Endothelial cell of umbilical vein (primary cell): ENCODE results near the gene DNAJB8. TPM values are rescaled to one million over a fixed set of nuclear protein-coding genes. Genes with fewer than 3 reads are reported as not detected.

Experiments used
- BruUV-seq: library from RNA; stranded (reverse); fragments of 400-500 nt; replicated peaks from 2 replicates; lab custom pipeline; 2021; lab: Mats Ljungman, UMichigan
- CTCF ChIA-PET: fragments of 300-600, 350-600 bp; sonication (Branson Sonifier 250); formaldehyde crosslinking; loops from one replicate; lab custom pipeline; 2021; ENCODE audit warnings: antibody characterized with exemption, inconsistent platforms; lab: Charles Lee
- POLR2A ChIA-PET: fragments of 300-600, 350-600 bp; sonication (Branson Sonifier 250); formaldehyde crosslinking; loops from one replicate; lab custom pipeline; 2021; ENCODE audit warnings: antibody characterized with exemption, inconsistent platforms; lab: Charles Lee
- DNase-seq: peaks from one replicate; pipeline ENCODE4 v3.0.0-alpha.2; 2011; ENCODE audit warnings: low read depth, low spot score
- FAIRE-seq: peaks from 2 replicates; lab custom pipeline; 2011; peaks lifted over from hg19 to GRCh38; lab: Jason Lieb, UNC
- H2AFZ ChIP-seq: 2 replicates; pipeline ENCODE4 v1.6.0; 2012; ENCODE audit warnings: low read depth, low read length, control low read depth, inconsistent platforms
- H3K27ac ChIP-seq: 2 replicates; pipeline ENCODE4 v1.5.1; 2011; ENCODE audit warnings: low read depth, mild to moderate bottlenecking, control low read depth, low read length, moderate library complexity; ENCODE audit not compliant: insufficient read depth
- H3K27me3 ChIP-seq, 2 experiments: 2 replicates each; pipeline versions ENCODE4 v1.6.0 to v1.6.1; 2011; ENCODE audit warnings: low read length in 2 of 2, mixed read lengths in 1 of 2; ENCODE audit not compliant: control insufficient read depth in 2 of 2, insufficient read depth in 2 of 2
- H3K36me3 ChIP-seq, 2 experiments: 2 replicates in 1 of 2; 3 replicates in 1 of 2; pipeline ENCODE4 v1.5.1; 2011; ENCODE audit warnings: low read length in 2 of 2, mild to moderate bottlenecking in 1 of 2, moderate library complexity in 1 of 2; ENCODE audit not compliant: control insufficient read depth in 2 of 2, insufficient read depth in 2 of 2; ENCODE audit errors: extremely low read depth in 1 of 2
- H3K4me1 ChIP-seq: 3 replicates; pipeline ENCODE4 v1.5.1; 2011; ENCODE audit warnings: mild to moderate bottlenecking, low read length; ENCODE audit not compliant: control insufficient read depth, insufficient read depth; ENCODE audit errors: extremely low read depth
- H3K4me2 ChIP-seq: 2 replicates; pipeline ENCODE4 v1.6.1; 2011; ENCODE audit warnings: low read length, control low read depth, mixed read lengths; ENCODE audit not compliant: insufficient read depth
- H3K4me3 ChIP-seq, 3 experiments: fragments of 200-600 bp in 1 of 3; sonication (generic), shearing (Covaris generic) in 1 of 3; replicated peaks in 1 of 3; 2 replicates each; pipeline ENCODE4 v1.5.1; 2011 to 2016; ENCODE audit warnings: control low read depth in 3 of 3, low read length in 3 of 3, mild to moderate bottlenecking in 2 of 3, inconsistent platforms in 1 of 3, low read depth in 1 of 3, moderate library complexity in 1 of 3; ENCODE audit not compliant: insufficient read depth in 1 of 3
- H3K79me2 ChIP-seq: 2 replicates; pipeline ENCODE4 v1.6.0; 2012; ENCODE audit warnings: low read length, inconsistent platforms; ENCODE audit not compliant: control insufficient read depth, insufficient read depth
- H3K9ac ChIP-seq: replicated peaks from 2 replicates; pipeline ENCODE3; 2011; ENCODE audit warnings: low read length, control low read depth; ENCODE audit not compliant: insufficient read depth; ENCODE audit errors: extremely low read depth
- H3K9me1 ChIP-seq: replicated peaks from 3 replicates; pipeline ENCODE4 v1.6.0; 2011; ENCODE audit warnings: mild to moderate bottlenecking, low read length; ENCODE audit not compliant: control insufficient read depth, insufficient read depth; ENCODE audit errors: extremely low read depth
- H3K9me3 ChIP-seq: replicated peaks from 2 replicates; pipeline ENCODE4 v1.5.1; 2012; ENCODE audit warnings: low read length, inconsistent platforms; ENCODE audit not compliant: control insufficient read depth, insufficient read depth
- H4K20me1 ChIP-seq: replicated peaks from 2 replicates; pipeline ENCODE3; 2011; ENCODE audit warnings: mild to moderate bottlenecking, low read length; ENCODE audit not compliant: control insufficient read depth, insufficient read depth; ENCODE audit errors: extremely low read depth
- CTCF ChIP-seq, 2 donors: IDR thresholded peaks; 1 replicate in 1 of 2; 2 replicates in 1 of 2; pipeline ENCODE4 v1.5.1; 2011; ENCODE audit warnings: low read length in 2 of 2, mild to moderate bottlenecking in 2 of 2, moderate library complexity in 2 of 2, control low read depth in 1 of 2, inconsistent platforms in 1 of 2, low read depth in 1 of 2; ENCODE audit not compliant: insufficient read depth in 1 of 2; ENCODE audit errors: extremely low read depth in 1 of 2
- EZH2 ChIP-seq: IDR thresholded peaks from 2 replicates; pipeline ENCODE4 v1.6.1; 2012; ENCODE audit warnings: borderline replicate concordance, low read depth, mild to moderate bottlenecking, moderate library complexity, low read length, inconsistent platforms; ENCODE audit not compliant: severe bottlenecking
- FOS ChIP-seq: IDR thresholded peaks from 2 replicates; pipeline ENCODE4 v1.6.1; 2011; ENCODE audit warnings: mild to moderate bottlenecking, low read length, moderate library complexity, borderline replicate concordance; ENCODE audit not compliant: insufficient read depth
- GATA2 ChIP-seq: IDR thresholded peaks from 2 replicates; pipeline ENCODE4 v1.7.0; 2011; ENCODE audit warnings: low read depth, mild to moderate bottlenecking, moderate library complexity, mixed read lengths, low read length; ENCODE audit not compliant: insufficient read length, insufficient read depth
- JUN ChIP-seq: IDR thresholded peaks from 2 replicates; pipeline ENCODE4 v1.6.1; 2011; ENCODE audit warnings: borderline replicate concordance, low read depth; ENCODE audit not compliant: insufficient read length, insufficient read depth
- MAX ChIP-seq: IDR thresholded peaks from 2 replicates; pipeline ENCODE4 v1.6.1; 2011; ENCODE audit not compliant: insufficient read depth, insufficient read length
- MYC ChIP-seq: IDR thresholded peaks from one replicate; pipeline ENCODE4 v1.6.1; 2011; ENCODE audit warnings: mild to moderate bottlenecking, low read depth, low read length
- POLR2A ChIP-seq: IDR thresholded peaks from 2 replicates; pipeline ENCODE4 v1.6.1; 2012; ENCODE audit warnings: low read depth, mild to moderate bottlenecking, control low read depth, low read length
- POLR2AphosphoS5 ChIP-seq: IDR thresholded peaks from 2 replicates; pipeline ENCODE4 v1.6.1; 2012; ENCODE audit warnings: low read depth, mild to moderate bottlenecking, control low read depth, low read length, moderate library complexity; ENCODE audit not compliant: insufficient read depth
- dilution Hi-C: fragments of 300-500 bp; cut with MboI; formaldehyde crosslinking; loops from one replicate; pipeline ENCODE4 v1.15.0; 2019; ENCODE audit warnings: low sequenced_read_pairs; ENCODE audit not compliant: extremely low pct_ligation_motif_present
- intact Hi-C: fragments of 100-400 bp; cut with micrococcal nuclease; formaldehyde crosslinking; loops from one replicate; pipeline ENCODE4 v1.10.0; 2022
- polyA plus RNA-seq, 4 experiments: library from polyadenylated mRNA; depleted of rRNA in 3 of 4; stranded (reverse) in 3 of 4; unstranded in 1 of 4; fragments of >200 nt; gene quantifications; 2 replicates each; pipeline versions ENCODE4 v1.2.1 to v1.2.3, GENCODE V29; 2011 to 2012; ENCODE audit warnings: missing spikeins in 1 of 4
- total RNA-seq: library from RNA; stranded (reverse); gene quantifications from 2 replicates; pipeline ENCODE4 v1.2.3, GENCODE V29; 2021

DNAJB8 gene
- total and polyA plus RNA-seq, 2 donors (not counting 3 experiments of a cell fraction or from before 2014, with no cell fraction given) = not detected

GRCh38 chr3:128504533-128504915 lies 37.8 kb upstream of the DNAJB8 start:
- Histone ChIP-seq H4K20me1 (no peaks in the 10 kb centered on the region), H3K4me2 (no peak overlapping the region), H3K4me1 (no peaks in the 10 kb centered on the region), H2AFZ (no peak overlapping the region), H3K4me3 (no peak overlapping the region), H3K36me3 (no peaks in the 10 kb centered on the region), H3K27me3 (peaks cover 0 to 5% of the 10 kb centered on the region in 2 experiments), H3K9ac (no peak overlapping the region), H3K27ac (no peak overlapping the region), H3K9me1 (no peaks in the 10 kb centered on the region), H3K79me2 (no peaks in the 10 kb centered on the region), H3K9me3 (no peaks in the 10 kb centered on the region)
- no TSS peak for BruUV-seq
- TF ChIP-seq MAX = no peak
- no peak for TF ChIP-seq POLR2A
- TF ChIP-seq EZH2 = no peak
- TF ChIP-seq CTCF (IDR thresholded peaks at IDR 0.05; ENCODE audit: extremely low read depth in 1 of 2, insufficient read depth in 1 of 2, low read depth in 1 of 2, low read length in 2 of 2) = no peak
- no peak for TF ChIP-seq MYC
- TF ChIP-seq GATA2 = no peak
- no peak for TF ChIP-seq JUN
- no peak for TF ChIP-seq POLR2AphosphoS5
- TF ChIP-seq FOS = no peak
- POLR2A ChIA-PET = no interaction called here
- no peak for FAIRE-seq
- CTCF ChIA-PET = interaction anchor here (0.7 kb wide), 1 partner anchor 46 kb away, joined by 3 read pairs; no protein-coding TSS in a partner anchor
- dilution Hi-C loops = no loop called here
- intact Hi-C loops = no loop called here
- no peak for DNase-seq
